OCI-M1 (cell line): ENCODE data around the gene PLEKHJ1.

Experiments used
- DNase-seq: peaks from one replicate; lab custom pipeline; 2025; lab: John Stamatoyannopoulos, UW

Gene PLEKHJ1

GRCh38 chr19:2197270-2197669 is 38.9 kb downstream of the PLEKHJ1 start:
- DNase-seq, result no peak

DNA sequence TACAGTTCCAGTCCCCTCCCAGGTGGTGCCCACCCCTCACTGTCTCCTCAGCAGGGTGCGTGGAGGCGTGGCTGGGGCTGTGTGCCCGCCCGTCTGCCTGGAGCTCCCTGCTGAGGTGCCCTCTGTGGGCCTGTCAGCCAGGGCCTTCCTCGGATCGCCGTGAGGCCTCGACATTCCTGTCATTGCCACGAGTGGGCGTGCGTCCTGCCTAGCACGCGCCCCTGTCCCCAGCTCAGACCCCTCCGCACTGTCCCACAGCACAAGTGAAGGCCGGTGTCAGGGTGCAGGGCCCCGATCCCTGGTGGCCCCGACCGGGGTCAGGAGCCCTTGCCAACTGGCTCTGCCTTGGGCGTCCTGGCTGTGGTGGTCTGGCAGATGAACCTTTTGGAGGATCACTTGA is 40.2 kb downstream of the PLEKHJ1 start:
- no peak for DNase-seq

- no peak for DNase-seq
Measured at GRCh38 chr19:2195361-2195760, 40.8 kb downstream of the PLEKHJ1 start.

GRCh38 chr19:2194513-2195078 is 41.5 kb downstream of the PLEKHJ1 start:
- no peak for DNase-seq

DNA sequence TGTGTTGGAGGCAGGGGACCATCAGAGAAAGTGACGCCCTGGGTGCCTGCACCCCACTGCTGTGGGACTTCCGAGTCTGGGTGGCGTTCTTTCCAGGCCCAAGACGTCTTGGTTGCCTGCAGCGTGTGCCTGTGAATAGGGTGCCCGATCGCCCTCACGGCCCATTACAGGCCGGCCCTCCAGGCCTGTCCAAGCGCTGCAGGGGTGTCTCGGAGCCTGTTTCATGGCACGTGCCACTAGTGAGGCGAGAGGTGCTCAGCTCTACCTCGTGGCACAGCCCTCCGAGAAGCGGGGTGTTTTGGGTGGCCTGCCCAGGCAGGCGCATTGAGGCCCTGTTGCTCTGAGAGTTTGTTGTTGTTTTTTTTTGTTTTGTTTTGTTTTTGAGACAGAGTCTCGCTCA is 42.3 kb downstream of the PLEKHJ1 start:
- no peak for DNase-seq

DNA sequence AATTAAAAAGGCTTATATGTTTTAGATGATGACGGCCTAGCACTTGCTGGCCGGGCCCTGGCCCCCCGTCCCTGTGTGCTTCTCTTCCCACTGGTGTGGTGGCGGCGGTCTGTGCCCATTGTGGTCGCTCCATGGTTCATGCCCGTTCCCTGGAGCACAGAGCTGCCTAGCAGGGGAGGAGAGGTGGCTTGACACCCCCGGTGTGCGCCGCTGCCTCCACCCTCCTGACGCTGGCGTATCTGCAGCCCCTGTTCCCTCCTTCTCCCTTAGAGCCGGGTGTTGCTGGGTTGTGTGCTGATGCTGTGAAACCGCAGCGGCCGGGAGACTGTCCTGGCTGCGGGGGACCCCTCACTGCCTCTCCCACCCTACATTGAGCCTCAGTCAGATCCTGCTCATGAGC is 43.3 kb downstream of the PLEKHJ1 start:
- no peak for DNase-seq

DNA sequence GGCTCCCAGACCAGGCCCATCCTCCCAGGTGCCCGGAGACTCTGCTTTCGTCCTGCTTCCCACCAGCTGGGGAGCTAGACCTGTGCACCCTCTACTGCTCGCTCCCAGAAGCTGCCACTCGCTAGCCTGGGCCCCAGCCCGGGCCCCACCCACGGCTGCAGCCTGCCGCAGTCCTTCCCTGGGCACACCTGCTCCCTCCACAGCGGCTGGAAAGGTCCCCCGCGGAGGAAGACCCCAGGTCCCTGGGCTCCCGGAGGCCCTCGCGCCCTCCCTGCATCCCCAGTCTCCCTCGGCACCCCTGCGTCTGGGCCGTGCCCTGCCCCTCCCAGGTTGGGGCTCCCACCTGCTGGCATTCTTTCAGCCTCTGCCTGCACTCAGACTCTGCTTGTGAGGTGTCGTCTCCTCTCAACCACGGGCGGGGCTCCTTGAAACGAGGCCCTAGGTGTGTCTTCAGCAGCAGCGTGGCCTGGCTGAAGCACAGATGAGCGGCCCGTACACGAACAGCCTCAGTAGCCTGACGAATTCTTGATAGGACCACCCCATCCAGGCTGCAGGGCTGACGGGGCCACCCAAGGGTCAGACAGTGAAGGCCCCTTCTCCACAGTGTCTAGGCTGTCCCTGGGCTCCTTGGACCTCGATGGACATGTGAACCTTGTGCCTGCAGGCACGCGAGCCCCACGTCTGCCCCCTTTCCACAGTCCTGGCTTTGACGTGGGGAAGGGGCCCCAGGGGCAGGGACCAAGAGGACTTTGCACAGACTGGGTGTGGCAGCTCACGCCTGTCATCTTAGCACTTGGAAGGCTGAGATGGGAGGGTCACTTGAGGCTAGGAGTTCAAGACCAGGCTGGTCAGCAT is 44.4 kb downstream of the PLEKHJ1 start:
- DNase-seq, result no peak

- DNase-seq, result no peak
Measured at GRCh38 chr19:2190848-2191455, 45.2 kb downstream of the PLEKHJ1 start.

GRCh38 chr19:2189880-2190279 is 46.2 kb downstream of the PLEKHJ1 start:
- no peak for DNase-seq

GRCh38 chr19:2188708-2189385 is 47.3 kb downstream of the PLEKHJ1 start:
- no peak for DNase-seq

- DNase-seq, result no peak
Measured at GRCh38 chr19:2187159-2187558, 49.0 kb downstream of the PLEKHJ1 start.

DNA sequence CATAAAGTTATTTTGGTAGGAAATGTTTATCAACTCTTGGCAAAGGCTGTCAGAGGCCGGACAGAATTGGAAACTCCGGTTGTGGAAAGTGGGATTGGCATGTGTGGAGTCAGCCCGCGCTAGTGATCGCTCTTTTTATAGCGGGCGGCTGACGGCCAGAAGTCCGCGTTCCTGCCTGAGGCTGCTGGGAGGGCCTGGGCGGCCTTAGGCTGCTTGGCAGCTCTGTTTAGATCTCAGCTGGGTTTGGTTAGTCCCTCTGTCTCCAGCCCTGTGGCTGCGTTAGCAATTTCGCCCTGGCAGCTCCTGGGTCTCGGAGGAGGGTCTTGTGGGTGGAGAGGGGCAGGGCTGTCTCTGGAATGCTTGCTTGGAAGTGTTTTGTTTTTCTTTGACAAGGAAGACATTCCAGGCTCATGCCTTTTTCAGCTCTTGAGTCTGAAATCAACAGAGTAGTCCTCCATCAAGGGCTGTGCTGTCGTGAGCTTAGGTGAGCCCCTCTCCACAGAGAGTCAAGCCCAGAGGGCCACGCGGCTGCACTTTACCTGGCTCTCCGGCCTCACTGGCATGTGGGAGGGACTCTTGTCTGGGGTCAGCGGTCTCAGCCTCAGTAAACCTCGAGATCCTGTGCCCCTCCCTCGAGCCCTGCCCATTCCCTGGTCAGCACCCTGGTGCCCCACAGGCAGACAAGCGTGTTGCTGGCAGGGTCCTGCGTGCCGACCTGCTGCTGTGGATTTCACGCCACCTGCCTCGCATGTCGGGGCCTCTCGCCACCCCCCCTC is 49.9 kb downstream of the PLEKHJ1 start:
- no peak for DNase-seq

GRCh38 chr19:2185734-2186070 is 50.4 kb downstream of the PLEKHJ1 start:
- no peak for DNase-seq

GRCh38 chr19:2184422-2184975 is 51.6 kb downstream of the PLEKHJ1 start:
- no peak for DNase-seq
